Mononuclear cell (primary cell): Measurements from ENCODE around the gene NCKAP5. TPM values are rescaled to one million over a fixed set of nuclear protein-coding genes. Genes with fewer than 3 reads are reported as not detected.

Source experiments
- H3K27me3 ChIP-seq: 2 replicates; pipeline ENCODE4 v1.6.0; 2011; ENCODE audit warnings: low read length, control low read depth; ENCODE audit not compliant: insufficient read depth
- H3K4me1 ChIP-seq: 2 replicates; pipeline ENCODE4 v1.5.1; 2011; ENCODE audit warnings: mild to moderate bottlenecking, low read length, control low read depth; ENCODE audit not compliant: insufficient read depth
- H3K4me3 ChIP-seq: 2 replicates; pipeline ENCODE4 v1.5.1; 2011; ENCODE audit warnings: mild to moderate bottlenecking, low read length, moderate library complexity
- H3K9me3 ChIP-seq: 2 replicates; pipeline ENCODE4 v1.5.1; 2011; ENCODE audit warnings: low read depth, mild to moderate bottlenecking, control low read depth, low read length
- total RNA-seq: library from RNA; depleted of rRNA; stranded (reverse); fragments of >200 nt; gene quantifications from one replicate; pipeline ENCODE4 v1.2.3, GENCODE V29; 2012

NCKAP5 gene
- total RNA-seq, 1 donor = under 0.01 TPM

- Histone ChIP-seq H3K4me3 (no peak overlapping the region), H3K9me3 (no peaks in the 10 kb centered on the region), H3K27me3 (no peaks in the 10 kb centered on the region), H3K4me1 (no peaks in the 10 kb centered on the region)
These were observed 779.9 kb downstream of the NCKAP5 start for GRCh38 chr2:132788310-132788838.

- H3K9me3 ChIP-seq = no peaks in the 10 kb centered on the region
These were observed 784.4 kb downstream of the NCKAP5 start for GRCh38 chr2:132783883-132784282.

GRCh38 chr2:132782176-132782783, 786.0 kb downstream of the NCKAP5 start:
- no peaks in the 10 kb centered on the region for H3K4me1 ChIP-seq
- no peaks in the 10 kb centered on the region for H3K9me3 ChIP-seq
- no peak overlapping the region for H3K4me3 ChIP-seq
- no peaks in the 10 kb centered on the region for H3K27me3 ChIP-seq

More at GRCh38 chr2:132783883-132784282, 784.4 kb downstream of the NCKAP5 start:
- no peaks in the 10 kb centered on the region for H3K4me1 ChIP-seq
- no peak overlapping the region for H3K4me3 ChIP-seq
- H3K27me3 ChIP-seq = no peaks in the 10 kb centered on the region

GRCh38 chr2:132780651-132781050, 787.6 kb downstream of the NCKAP5 start:
- no peaks in the 10 kb centered on the region for H3K4me1 ChIP-seq
- H3K9me3 ChIP-seq = no peaks in the 10 kb centered on the region
- H3K27me3 ChIP-seq = no peaks in the 10 kb centered on the region

GRCh38 chr2:132779206-132779721, 789.0 kb downstream of the NCKAP5 start:
- no peak overlapping the region for H3K4me3 ChIP-seq
- no peaks in the 10 kb centered on the region for H3K9me3 ChIP-seq
- H3K4me1 ChIP-seq = no peaks in the 10 kb centered on the region
- H3K27me3 ChIP-seq = no peaks in the 10 kb centered on the region

More at GRCh38 chr2:132780651-132781050, 787.6 kb downstream of the NCKAP5 start:
- no peak overlapping the region for H3K4me3 ChIP-seq

GRCh38 chr2:132776287-132776686, 792.0 kb downstream of the NCKAP5 start:
- Histone ChIP-seq H3K4me1 (no peaks in the 10 kb centered on the region), H3K4me3 (no peak overlapping the region), H3K27me3 (no peaks in the 10 kb centered on the region), H3K9me3 (no peaks in the 10 kb centered on the region)

- no peaks in the 10 kb centered on the region for H3K4me1 ChIP-seq
- H3K4me3 ChIP-seq = no peak overlapping the region
- no peaks in the 10 kb centered on the region for H3K9me3 ChIP-seq
These were observed 794.1 kb downstream of the NCKAP5 start for GRCh38 chr2:132774189-132774588.

GRCh38 chr2:132773331-132773730, 794.9 kb downstream of the NCKAP5 start:
- Histone ChIP-seq H3K9me3 (no peaks in the 10 kb centered on the region), H3K4me1 (no peaks in the 10 kb centered on the region), H3K4me3 (no peak overlapping the region), H3K27me3 (no peaks in the 10 kb centered on the region)

More at GRCh38 chr2:132774189-132774588, 794.1 kb downstream of the NCKAP5 start:
- H3K27me3 ChIP-seq = no peaks in the 10 kb centered on the region

GRCh38 chr2:132772340-132772739, 795.9 kb downstream of the NCKAP5 start:
- Histone ChIP-seq H3K27me3 (no peaks in the 10 kb centered on the region), H3K9me3 (no peaks in the 10 kb centered on the region), H3K4me3 (no peak overlapping the region), H3K4me1 (no peaks in the 10 kb centered on the region)

- H3K4me3 ChIP-seq = no peak overlapping the region
- no peaks in the 10 kb centered on the region for H3K4me1 ChIP-seq
- no peaks in the 10 kb centered on the region for H3K9me3 ChIP-seq
- H3K27me3 ChIP-seq = no peaks in the 10 kb centered on the region
These were observed 801.7 kb downstream of the NCKAP5 start for GRCh38 chr2:132766573-132766972.

GRCh38 chr2:132761437-132761836, 806.8 kb downstream of the NCKAP5 start:
- Histone ChIP-seq H3K4me3 (no peak overlapping the region), H3K27me3 (no peaks in the 10 kb centered on the region), H3K4me1 (no peaks in the 10 kb centered on the region), H3K9me3 (no peaks in the 10 kb centered on the region)

GRCh38 chr2:132760971-132761370, 807.3 kb downstream of the NCKAP5 start:
- Histone ChIP-seq H3K27me3 (no peaks in the 10 kb centered on the region), H3K9me3 (no peaks in the 10 kb centered on the region), H3K4me1 (no peaks in the 10 kb centered on the region), H3K4me3 (no peak overlapping the region)

- no peaks in the 10 kb centered on the region for H3K9me3 ChIP-seq
- no peaks in the 10 kb centered on the region for H3K4me1 ChIP-seq
- no peak overlapping the region for H3K4me3 ChIP-seq
These were observed 807.9 kb downstream of the NCKAP5 start for GRCh38 chr2:132760405-132760804.

GRCh38 chr2:132758995-132759394, 809.3 kb downstream of the NCKAP5 start:
- Histone ChIP-seq H3K9me3 (no peaks in the 10 kb centered on the region), H3K4me3 (no peak overlapping the region), H3K27me3 (no peaks in the 10 kb centered on the region), H3K4me1 (no peaks in the 10 kb centered on the region)

More at GRCh38 chr2:132760405-132760804, 807.9 kb downstream of the NCKAP5 start:
- H3K27me3 ChIP-seq = no peaks in the 10 kb centered on the region

GRCh38 chr2:132757676-132758075, 810.6 kb downstream of the NCKAP5 start:
- Histone ChIP-seq H3K27me3 (no peaks in the 10 kb centered on the region), H3K4me1 (no peaks in the 10 kb centered on the region), H3K9me3 (no peaks in the 10 kb centered on the region), H3K4me3 (no peak overlapping the region)
